AG04450 (cell line): ENCODE measurements around the gene DLGAP5. TPM values are rescaled to one million over a fixed set of nuclear protein-coding genes. Genes with fewer than 3 reads are reported as not detected.

Experiments
- CTCF ChIA-PET: fragments of 300-600, 350-600 bp; formaldehyde crosslinking; extraction: SDS; loops from one replicate; lab custom pipeline; 2022; ENCODE audit warnings: antibody characterized with exemption, inconsistent platforms; lab: Charles Lee
- POLR2A ChIA-PET: fragments of 350-600 bp; formaldehyde crosslinking; extraction: SDS; loops from one replicate; lab custom pipeline; 2021; ENCODE audit warnings: antibody characterized with exemption, inconsistent platforms; lab: Yijun Ruan, JAX
- DNase-seq: peaks from one replicate; pipeline ENCODE4 v3.0.0-alpha.2; 2011; ENCODE audit warnings: low read depth, low spot score
- H3K27ac ChIP-seq: one replicate; pipeline ENCODE4 v1.5.1; 2012; ENCODE audit warnings: low read depth, low read length, control low read depth
- H3K27me3 ChIP-seq: one replicate; pipeline ENCODE4 v1.6.0; 2012; ENCODE audit warnings: low read length; ENCODE audit not compliant: control insufficient read depth, insufficient read depth
- H3K4me3 ChIP-seq: 2 replicates; pipeline ENCODE4 v1.5.1; 2011; ENCODE audit warnings: mild to moderate bottlenecking, low read depth, low read length, control low read depth
- H3K9me3 ChIP-seq: 2 replicates; pipeline ENCODE4 v1.5.1; 2012; ENCODE audit warnings: low read length; ENCODE audit not compliant: control insufficient read depth, insufficient read depth
- polyA plus RNA-seq: library from polyadenylated mRNA; depleted of rRNA; stranded (reverse); fragments of >200 nt; gene quantifications from 2 replicates; pipeline ENCODE4 v1.2.3, GENCODE V29; 2011
- TF ChIP-seq, protein P1 (sequence below): IDR thresholded peaks from 2 replicates; pipeline ENCODE4 v1.5.1; 2011; ENCODE audit warnings: low read depth, low read length, control low read depth, inconsistent platforms

Gene DLGAP5
- polyA plus RNA-seq, 1 experiment: 16.4 TPM

DNA sequence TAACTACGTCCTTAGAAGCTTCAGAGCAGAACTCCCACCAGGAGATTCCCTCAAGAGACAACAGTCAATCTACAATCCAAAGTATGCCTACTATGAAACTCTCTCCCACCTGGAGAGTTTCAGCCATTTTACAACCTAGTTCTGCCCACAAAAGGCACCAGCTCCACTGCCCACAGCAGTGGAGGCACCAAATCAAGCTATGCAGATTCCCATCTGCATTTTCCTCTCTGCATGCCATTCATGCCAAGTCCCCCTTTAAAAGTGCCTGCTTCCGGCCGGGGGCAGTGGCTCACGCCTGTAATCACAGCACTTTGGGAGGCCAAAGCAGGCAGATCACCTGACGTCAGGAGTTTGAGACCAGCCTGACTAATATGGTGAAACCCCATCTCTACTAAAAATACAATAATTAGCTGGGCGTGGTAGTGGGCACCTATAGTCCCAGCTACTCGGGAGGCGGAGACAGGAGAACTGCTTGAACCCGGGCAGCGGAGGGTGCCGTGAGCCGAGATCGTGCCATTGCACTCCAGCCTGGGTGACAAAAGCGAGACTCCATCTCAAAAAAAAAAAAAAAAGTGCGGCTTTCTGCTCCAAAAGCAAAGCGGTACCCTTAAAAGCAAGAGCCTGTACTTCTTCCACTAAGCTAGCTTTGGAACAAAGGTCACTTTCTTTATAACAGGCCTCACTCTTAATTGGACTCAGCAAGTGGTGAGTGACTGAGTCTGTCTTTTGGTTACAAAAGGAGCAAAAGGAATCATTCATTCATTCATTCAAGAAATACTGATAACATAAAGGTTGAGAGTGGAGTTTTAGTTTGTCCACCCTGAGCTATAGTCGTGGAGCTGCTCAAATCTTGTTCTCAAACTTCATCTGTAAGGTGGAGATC, 10.1 kb upstream of the DLGAP5 start:
- CTCF ChIA-PET: interaction anchor here (0.7 to 1.4 kb wide), 5 partner anchors 12 to 69 kb away, joined by 3 to 15 read pairs (median 4); no protein-coding TSS in a partner anchor
- TF ChIP-seq, protein P1, sequence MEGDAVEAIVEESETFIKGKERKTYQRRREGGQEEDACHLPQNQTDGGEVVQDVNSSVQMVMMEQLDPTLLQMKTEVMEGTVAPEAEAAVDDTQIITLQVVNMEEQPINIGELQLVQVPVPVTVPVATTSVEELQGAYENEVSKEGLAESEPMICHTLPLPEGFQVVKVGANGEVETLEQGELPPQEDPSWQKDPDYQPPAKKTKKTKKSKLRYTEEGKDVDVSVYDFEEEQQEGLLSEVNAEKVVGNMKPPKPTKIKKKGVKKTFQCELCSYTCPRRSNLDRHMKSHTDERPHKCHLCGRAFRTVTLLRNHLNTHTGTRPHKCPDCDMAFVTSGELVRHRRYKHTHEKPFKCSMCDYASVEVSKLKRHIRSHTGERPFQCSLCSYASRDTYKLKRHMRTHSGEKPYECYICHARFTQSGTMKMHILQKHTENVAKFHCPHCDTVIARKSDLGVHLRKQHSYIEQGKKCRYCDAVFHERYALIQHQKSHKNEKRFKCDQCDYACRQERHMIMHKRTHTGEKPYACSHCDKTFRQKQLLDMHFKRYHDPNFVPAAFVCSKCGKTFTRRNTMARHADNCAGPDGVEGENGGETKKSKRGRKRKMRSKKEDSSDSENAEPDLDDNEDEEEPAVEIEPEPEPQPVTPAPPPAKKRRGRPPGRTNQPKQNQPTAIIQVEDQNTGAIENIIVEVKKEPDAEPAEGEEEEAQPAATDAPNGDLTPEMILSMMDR: no peak
- no peak for DNase-seq
- Histone ChIP-seq H3K9me3 (no peaks in the 10 kb centered on the region), H3K27ac (no peak overlapping the region), H3K27me3 (no peaks in the 10 kb centered on the region), H3K4me3 (no peak overlapping the region)
- POLR2A ChIA-PET: interaction anchor here (0.5 kb wide), 1 partner anchor 9 kb away, joined by 3 read pairs; no protein-coding TSS in a partner anchor

DNA sequence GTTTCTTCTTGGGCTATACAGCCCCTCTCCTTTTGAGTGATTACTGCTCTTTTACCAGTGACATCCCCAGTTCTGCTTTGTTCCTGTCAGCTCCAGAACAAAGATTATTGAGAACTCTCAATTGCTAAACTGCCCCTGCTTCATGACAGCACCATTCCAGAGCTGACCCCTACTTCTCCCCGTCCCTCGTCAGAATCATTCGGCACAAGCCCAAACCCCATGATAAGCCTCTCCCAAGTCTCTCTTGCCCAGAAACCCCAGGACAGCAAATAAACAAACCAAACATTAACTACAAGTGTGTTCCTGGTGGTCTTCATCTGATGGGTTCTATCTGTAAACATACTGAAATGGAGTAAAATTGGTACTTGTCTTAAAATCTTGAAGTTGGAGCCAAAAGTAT, 9.3 kb upstream of the DLGAP5 start:
- Histone ChIP-seq H3K27me3 (no peaks in the 10 kb centered on the region), H3K4me3 (no peak overlapping the region), H3K27ac (no peak overlapping the region), H3K9me3 (no peaks in the 10 kb centered on the region)
- TF ChIP-seq, protein P1: no peak
- ChIA-PET CTCF (interaction anchor here (0.8 kb wide), 1 partner anchor 13 kb away, joined by 4 read pairs; no protein-coding TSS in a partner anchor), POLR2A (no interaction called here)
- DNase-seq: no peak

GRCh38 chr14:55198749-55199148, 7.4 kb upstream of the DLGAP5 start:
- TF ChIP-seq, protein P1: no peak
- no peak for DNase-seq
- ChIA-PET POLR2A (no interaction called here), CTCF (interaction anchor here (0.9 to 1.6 kb wide), 3 partner anchors 14 to 148 kb away, joined by 3 to 4 read pairs (median 3); no protein-coding TSS in a partner anchor)
- H3K9me3 ChIP-seq: no peaks in the 10 kb centered on the region
- no peaks in the 10 kb centered on the region for H3K27me3 ChIP-seq
- H3K4me3 ChIP-seq: no peak overlapping the region
- no peak overlapping the region for H3K27ac ChIP-seq

DNA sequence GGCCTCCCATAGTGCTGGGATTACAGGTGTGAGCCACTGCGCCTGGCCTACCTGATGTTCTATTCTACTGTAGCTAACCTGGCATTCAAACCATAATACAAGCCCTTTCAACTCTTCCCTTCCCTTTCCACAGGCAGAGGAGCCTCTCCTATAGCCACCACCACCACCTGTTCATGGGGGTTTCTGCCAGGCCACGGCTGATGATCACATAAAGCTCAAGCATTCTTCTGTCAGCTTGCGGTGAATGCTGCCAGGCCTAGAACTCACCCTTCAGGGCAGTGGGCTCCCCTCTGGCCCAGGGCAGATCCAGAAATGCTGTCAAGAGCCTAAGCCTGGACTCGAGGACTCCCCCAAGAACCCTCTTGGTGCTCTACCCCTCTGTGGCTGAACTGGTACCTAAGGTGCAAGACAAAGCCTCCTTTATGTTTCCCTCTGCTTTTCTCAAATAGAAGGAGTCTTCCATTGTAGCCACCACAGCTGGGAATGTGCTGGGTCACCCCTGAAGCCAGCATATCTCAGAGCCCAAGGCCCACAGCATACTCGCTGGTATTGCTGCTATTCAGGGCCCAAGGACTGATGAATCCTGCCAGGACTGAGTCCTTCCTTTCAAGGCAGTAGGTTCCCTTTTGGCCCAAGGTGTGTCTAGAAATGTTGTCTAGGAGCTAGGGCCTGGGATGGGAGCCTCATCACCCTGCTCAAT, 3.4 kb upstream of the DLGAP5 start:
- POLR2A ChIA-PET: no interaction called here
- no peak for DNase-seq
- TF ChIP-seq, protein P1: no peak
- Histone ChIP-seq H3K27me3 (no peaks in the 10 kb centered on the region), H3K9me3 (peaks cover 5% of the 10 kb centered on the region; the same call in 1 of the 2 replicates), H3K27ac (no peak overlapping the region), H3K4me3 (no peak overlapping the region)
- CTCF ChIA-PET: interaction anchor here (0.7 to 1.2 kb wide), 3 partner anchors 242 to 251 kb away, joined by 3 read pairs; no protein-coding TSS in a partner anchor
